OCI-LY7 (cell line): ENCODE measurements around the gene MFRP. TPM values are rescaled to one million over a fixed set of nuclear protein-coding genes. Genes with fewer than 3 reads are reported as not detected.

Source experiments
- BruUV-seq: library from RNA; stranded (reverse); fragments of 400-500 nt; replicated peaks from 2 replicates; lab custom pipeline; 2021; lab: Mats Ljungman, UMichigan
- CTCF ChIA-PET: fragments of 300-600 bp; sonication (Branson Sonifier 250); formaldehyde crosslinking; loops from one replicate; lab custom pipeline; 2022; ENCODE audit warnings: antibody characterized with exemption; ENCODE audit not compliant: unreplicated experiment; lab: Charles Lee
- POLR2A ChIA-PET: fragments of 300-600 bp; sonication (Branson Sonifier 250); formaldehyde crosslinking; loops from one replicate; lab custom pipeline; 2022; ENCODE audit warnings: antibody characterized with exemption; lab: Charles Lee
- DNase-seq: peaks from one replicate; pipeline ENCODE4 v3.0.0-alpha.2; 2015; ENCODE audit warnings: low spot score
- H2AFZ ChIP-seq: fragments of 200-600 bp; sonication (generic), shearing (Covaris generic); 2 replicates; pipeline ENCODE4 v1.6.1; 2014; ENCODE audit warnings: mild to moderate bottlenecking, antibody characterized with exemption, low read length, moderate library complexity
- H3K27ac ChIP-seq: fragments of 200-600 bp; sonication (generic); 2 replicates; pipeline ENCODE4 v1.5.1; 2014; ENCODE audit warnings: mixed run types, low read depth, mild to moderate bottlenecking, moderate library complexity, low read length, inconsistent platforms; ENCODE audit not compliant: poor library complexity, severe bottlenecking
- H3K36me3 ChIP-seq: fragments of 200-600 bp; sonication (generic); 2 replicates; pipeline ENCODE4 v1.6.1; 2014; ENCODE audit warnings: mild to moderate bottlenecking, antibody characterized with exemption, low read length, moderate library complexity, mixed read lengths; ENCODE audit not compliant: insufficient read depth
- H3K4me1 ChIP-seq: fragments of 200-600 bp; sonication (generic); 2 replicates; pipeline ENCODE4 v1.5.1; 2014; ENCODE audit warnings: mild to moderate bottlenecking, low read length; ENCODE audit not compliant: insufficient read depth, poor library complexity, severe bottlenecking
- H3K4me2 ChIP-seq: fragments of 200-600 bp; sonication (generic); 2 replicates; pipeline ENCODE4 v1.6.1; 2014; ENCODE audit warnings: mild to moderate bottlenecking, low read length
- H3K4me3 ChIP-seq: fragments of 200-600 bp; sonication (generic); 2 replicates; pipeline ENCODE4 v1.5.1; 2014; ENCODE audit warnings: mild to moderate bottlenecking, low read depth, low read length; ENCODE audit not compliant: poor library complexity, severe bottlenecking
- H3K79me2 ChIP-seq: fragments of 200-600 bp; sonication (generic); 2 replicates; pipeline ENCODE4 v1.6.1; 2016; ENCODE audit warnings: low read depth, mild to moderate bottlenecking, low read length, moderate library complexity, mixed read lengths; ENCODE audit not compliant: insufficient read depth
- H3K9me2 ChIP-seq: fragments of 200-600 bp; sonication (generic); 2 replicates; pipeline ENCODE4 v1.6.1; 2016; ENCODE audit warnings: mild to moderate bottlenecking, low read length, mixed read lengths; ENCODE audit not compliant: insufficient read depth
- H3K9me3 ChIP-seq: fragments of 200-600 bp; sonication (generic); 2 replicates; pipeline ENCODE4 v1.6.1; 2014; ENCODE audit warnings: mild to moderate bottlenecking, mixed run types, low read length, mixed read lengths
- H4K20me1 ChIP-seq: fragments of 200-600 bp; sonication (generic); 2 replicates; pipeline ENCODE4 v1.6.1; 2014; ENCODE audit warnings: mild to moderate bottlenecking, antibody characterized with exemption, low read length, moderate library complexity, mixed read lengths; ENCODE audit not compliant: insufficient read depth
- CTCF ChIP-seq: fragments of 200-600 bp; sonication (generic); conservative IDR thresholded peaks from 2 replicates; pipeline ENCODE4 v1.5.1; 2014; ENCODE audit warnings: mild to moderate bottlenecking, antibody characterized with exemption, low read length, moderate library complexity, mixed read lengths
- EZH2phosphoT487 ChIP-seq: fragments of 200-600 bp; sonication (generic); IDR thresholded peaks from 2 replicates; pipeline ENCODE4 v1.6.1; 2018; ENCODE audit warnings: low read depth, borderline replicate concordance, mild to moderate bottlenecking, mixed run types, antibody characterized with exemption, low read length, moderate library complexity, mixed read lengths
- intact Hi-C: fragments of 100-400 bp; cut with micrococcal nuclease; formaldehyde crosslinking; loops from one replicate; pipeline ENCODE4 v1.10.0; 2022; ENCODE audit not compliant: unreplicated experiment
- total RNA-seq, 2 experiments: library from RNA; depleted of rRNA in 1 of 2; stranded (reverse); fragments of >200 nt in 1 of 2; shearing (Covaris generic) in 1 of 2; gene quantifications; 2 replicates each; pipeline ENCODE4 v1.2.3, GENCODE V29; 2014 to 2022

Gene MFRP
- total RNA-seq, 2 experiments from 2014 or later: not detected

GRCh38 chr11:119382101-119382500 is 35.6 kb upstream of the MFRP start:
- no peak overlapping the region for H3K27ac ChIP-seq

GRCh38 chr11:119381181-119381988 is 34.9 kb upstream of the MFRP start, which contains the start of gene USP2:
USP2 (minus strand) TSS chr11:119381690; CDS start chr11:119373480, 8,210 bp downstream.
- Histone ChIP-seq H3K4me1 (peaks cover 32% of the 10 kb centered on the region), H3K4me3 (peak within 1 kb of the TSS; percentile 69), H4K20me1 (no peaks in the 10 kb centered on the region), H3K79me2 (no peaks in the 10 kb centered on the region), H2AFZ (peak within 1 kb of the TSS; percentile 55), H3K9me3 (no peaks in the 10 kb centered on the region), H3K27ac (no peak within 1 kb of the TSS), H3K4me2 (peak within 1 kb of the TSS; percentile 80), H3K9me2 (no peaks in the 10 kb centered on the region), H3K36me3 (no peaks in the 10 kb centered on the region)
- no TSS peak for BruUV-seq
- intact Hi-C loops: loop anchor here (2.0 kb wide), 1 partner anchor 93 kb away; no protein-coding TSS in a partner anchor
- DNase-seq: peak; percentile 94
- ChIA-PET CTCF (interaction anchor here (0.6 to 1.2 kb wide), 5 partner anchors 19 to 93 kb away, joined by 3 to 4 read pairs (median 4); no protein-coding TSS in a partner anchor), POLR2A (interaction anchor here (0.5 to 2.1 kb wide), 5 partner anchors 17 to 930 kb away, joined by 3 to 6 read pairs (median 4); no protein-coding TSS in a partner anchor)
- peak; percentile 92 for TF ChIP-seq CTCF
- no peak for TF ChIP-seq EZH2phosphoT487

More at GRCh38 chr11:119382101-119382500, 35.6 kb upstream of the MFRP start:
- H3K36me3 ChIP-seq: no peaks in the 10 kb centered on the region
- H4K20me1 ChIP-seq: no peaks in the 10 kb centered on the region
- intact Hi-C loops: no loop called here
- POLR2A ChIA-PET: interaction anchor here (0.7 to 2.1 kb wide), 3 partner anchors 15 to 60 kb away, joined by 3 to 6 read pairs (median 4); no protein-coding TSS in a partner anchor
- peaks cover 26% of the 10 kb centered on the region for H3K4me1 ChIP-seq
- TF ChIP-seq CTCF (no peak), EZH2phosphoT487 (no peak)
- DNase-seq: no peak
- no peaks in the 10 kb centered on the region for H3K9me3 ChIP-seq
- peak overlapping the region; percentile 55 for H2AFZ ChIP-seq
- TSS peak; percentile 64 for BruUV-seq
- CTCF ChIA-PET: interaction anchor here (1.0 kb wide), 1 partner anchor 20 kb away, joined by 4 read pairs; no protein-coding TSS in a partner anchor
- peak overlapping the region; percentile 80 for H3K4me2 ChIP-seq
- H3K4me3 ChIP-seq: peak overlapping the region; percentile 69
- H3K9me2 ChIP-seq: no peaks in the 10 kb centered on the region
- H3K79me2 ChIP-seq: no peaks in the 10 kb centered on the region
